Breast epithelium (tissue), 4 donors: Measurements from ENCODE around the gene DUSP3. TPM values are rescaled to one million over a fixed set of nuclear protein-coding genes. Genes with fewer than 3 reads are reported as not detected.

Experiments used
- DNase-seq, 2 donors: peaks; one replicate each; pipeline ENCODE4 v3.0.0-alpha.2; 2019; ENCODE audit warnings: low spot score in 2 of 2
- H3K27ac ChIP-seq, 2 donors: fragments of 200-600 bp; sonication (generic) in 1 of 2; one replicate each; pipeline ENCODE4 v1.5.1; 2016 to 2019; ENCODE audit warnings: mild to moderate bottlenecking in 1 of 2
- H3K27me3 ChIP-seq, 2 donors: fragments of 200-600 bp; sonication (generic) in 1 of 2; one replicate each; pipeline versions ENCODE4 v1.5.1 to v1.6.0; 2017 to 2019; ENCODE audit warnings: control low read depth in 1 of 2, mild to moderate bottlenecking in 1 of 2
- H3K36me3 ChIP-seq: fragments of 200-600 bp; one replicate; pipeline ENCODE4 v1.5.1; 2019
- H3K4me1 ChIP-seq, 2 donors: fragments of 200-600 bp; sonication (generic); one replicate each; pipeline ENCODE4 v1.5.1; 2016 to 2019; ENCODE audit warnings: control low read depth in 1 of 2
- H3K4me3 ChIP-seq, 3 donors: fragments of 200-600 bp; sonication (generic); 1 replicate in 2 of 3; 2 replicates in 1 of 3; pipeline ENCODE4 v1.5.1; 2016 to 2019; ENCODE audit warnings: mild to moderate bottlenecking in 3 of 3, moderate library complexity in 2 of 3
- H3K9me3 ChIP-seq, 2 donors: fragments of 200-600 bp; sonication (generic) in 1 of 2; one replicate each; pipeline ENCODE4 v1.5.1; 2016 to 2019; ENCODE audit warnings: control low read depth in 1 of 2
- POLR2A ChIP-seq: fragments of 450-650 bp; IDR thresholded peaks from one replicate; pipeline ENCODE4 v1.6.1; 2016; ENCODE audit warnings: antibody characterized with exemption, mild to moderate bottlenecking, moderate library complexity
- POLR2AphosphoS5 ChIP-seq, 3 donors: sonication (generic); formaldehyde crosslinking; IDR thresholded peaks; one replicate each; pipeline ENCODE4 v1.6.1; 2017; ENCODE audit warnings: antibody characterized with exemption in 3 of 3
- intact Hi-C: fragments of 100-400 bp; cut with DNase I; formaldehyde crosslinking; loops from one replicate; pipeline ENCODE4 v1.15.1; 2023; ENCODE audit warnings: low total_unique reads
- total RNA-seq, 3 donors: library from RNA; depleted of rRNA; stranded (reverse); fragments of >200 nt; gene quantifications; one replicate each; pipeline ENCODE4 v1.1.0, GENCODE V29; 2016
- TF ChIP-seq, protein P1 (sequence below), 3 donors: fragments of 450-650 bp; IDR thresholded peaks; one replicate each; pipeline ENCODE4 v1.5.1; 2016 to 2017; ENCODE audit warnings: antibody characterized with exemption in 3 of 3, mild to moderate bottlenecking in 3 of 3, moderate library complexity in 3 of 3

DUSP3 gene
- total RNA-seq, 3 donors from 2014 or later: 51.5 to 74.9 (median 62.6) TPM

DNA sequence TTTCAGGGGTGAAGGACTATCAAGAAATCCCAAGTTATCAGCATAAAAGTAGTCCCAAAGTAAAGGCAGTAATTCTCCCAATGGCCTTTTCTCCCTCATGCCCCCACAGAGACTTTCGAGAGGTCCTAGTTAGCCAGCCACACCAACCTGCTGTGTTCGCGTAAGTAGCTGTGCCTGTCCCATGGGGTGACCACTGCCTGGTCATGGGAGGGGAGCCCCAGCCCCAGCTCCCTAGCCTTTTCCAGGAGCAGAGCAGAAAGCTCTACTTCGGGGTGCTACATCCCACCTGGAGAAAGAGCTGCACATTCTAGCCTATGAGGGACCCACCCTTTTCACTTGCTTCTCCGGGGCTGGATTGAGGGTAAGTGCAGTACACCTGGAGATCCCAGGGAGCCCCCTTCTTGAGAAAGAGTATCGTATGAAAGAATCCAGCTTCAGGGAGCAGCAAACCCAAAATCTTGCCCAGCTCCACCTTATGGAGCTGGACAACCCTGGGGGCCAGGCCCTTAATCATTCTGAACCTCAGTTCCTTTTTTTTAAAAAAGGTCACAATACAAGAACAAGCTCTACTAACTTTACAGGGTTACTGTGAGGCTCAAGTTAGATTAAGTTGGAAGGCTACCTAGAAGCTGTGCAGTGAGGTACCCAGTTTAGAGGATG, 11.6 kb downstream of the DUSP3 start:
- Histone ChIP-seq H3K27me3 (no peaks in the 10 kb centered on the region), H3K4me1 (no peaks in the 10 kb centered on the region), H3K36me3 (peaks cover 9% of the 10 kb centered on the region), H3K9me3 (no peaks in the 10 kb centered on the region), H3K4me3 (no peak overlapping the region), H3K27ac (no peak overlapping the region)
- no peak for TF ChIP-seq POLR2AphosphoS5 (IDR thresholded peaks at IDR 0.05)
- TF ChIP-seq, protein P1, sequence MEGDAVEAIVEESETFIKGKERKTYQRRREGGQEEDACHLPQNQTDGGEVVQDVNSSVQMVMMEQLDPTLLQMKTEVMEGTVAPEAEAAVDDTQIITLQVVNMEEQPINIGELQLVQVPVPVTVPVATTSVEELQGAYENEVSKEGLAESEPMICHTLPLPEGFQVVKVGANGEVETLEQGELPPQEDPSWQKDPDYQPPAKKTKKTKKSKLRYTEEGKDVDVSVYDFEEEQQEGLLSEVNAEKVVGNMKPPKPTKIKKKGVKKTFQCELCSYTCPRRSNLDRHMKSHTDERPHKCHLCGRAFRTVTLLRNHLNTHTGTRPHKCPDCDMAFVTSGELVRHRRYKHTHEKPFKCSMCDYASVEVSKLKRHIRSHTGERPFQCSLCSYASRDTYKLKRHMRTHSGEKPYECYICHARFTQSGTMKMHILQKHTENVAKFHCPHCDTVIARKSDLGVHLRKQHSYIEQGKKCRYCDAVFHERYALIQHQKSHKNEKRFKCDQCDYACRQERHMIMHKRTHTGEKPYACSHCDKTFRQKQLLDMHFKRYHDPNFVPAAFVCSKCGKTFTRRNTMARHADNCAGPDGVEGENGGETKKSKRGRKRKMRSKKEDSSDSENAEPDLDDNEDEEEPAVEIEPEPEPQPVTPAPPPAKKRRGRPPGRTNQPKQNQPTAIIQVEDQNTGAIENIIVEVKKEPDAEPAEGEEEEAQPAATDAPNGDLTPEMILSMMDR (IDR thresholded peaks at IDR 0.05): no peak
- TF ChIP-seq POLR2A: no peak
- intact Hi-C loops: no loop called here
- no peak for DNase-seq

DNA sequence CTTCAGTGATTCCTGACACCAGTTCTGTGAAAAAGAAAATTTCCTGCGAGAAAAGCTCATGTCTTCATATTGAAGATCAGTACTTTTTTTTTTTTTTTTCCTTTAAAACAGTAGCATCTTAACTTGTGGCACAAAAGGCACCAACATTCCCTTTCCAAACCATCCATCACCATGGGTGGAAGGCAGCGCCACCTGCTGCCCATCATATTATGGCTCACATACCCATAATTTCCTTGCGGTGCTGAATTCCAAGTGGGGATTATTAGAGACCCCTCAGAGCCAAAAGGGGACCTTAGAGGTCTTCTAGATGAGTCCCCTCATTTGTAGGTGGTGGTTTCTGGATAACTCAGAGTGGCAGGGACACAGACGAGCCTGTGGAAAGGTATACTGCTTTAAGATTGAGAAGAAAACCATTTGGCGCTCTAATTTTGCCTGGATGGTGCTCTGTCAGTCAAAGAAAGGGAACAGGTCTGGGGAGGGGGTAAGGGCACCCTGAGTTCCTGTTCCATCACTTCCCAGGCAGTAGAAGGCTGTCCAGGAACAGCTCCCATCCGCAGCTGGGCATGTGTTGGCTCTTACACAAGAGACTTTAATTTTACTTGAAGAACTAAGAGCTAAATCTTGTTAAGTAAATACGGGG, 12.2 kb downstream of the DUSP3 start:
- Histone ChIP-seq H3K27ac (no peak overlapping the region), H3K36me3 (peaks cover 9% of the 10 kb centered on the region)
- intact Hi-C loops: no loop called here

DNA sequence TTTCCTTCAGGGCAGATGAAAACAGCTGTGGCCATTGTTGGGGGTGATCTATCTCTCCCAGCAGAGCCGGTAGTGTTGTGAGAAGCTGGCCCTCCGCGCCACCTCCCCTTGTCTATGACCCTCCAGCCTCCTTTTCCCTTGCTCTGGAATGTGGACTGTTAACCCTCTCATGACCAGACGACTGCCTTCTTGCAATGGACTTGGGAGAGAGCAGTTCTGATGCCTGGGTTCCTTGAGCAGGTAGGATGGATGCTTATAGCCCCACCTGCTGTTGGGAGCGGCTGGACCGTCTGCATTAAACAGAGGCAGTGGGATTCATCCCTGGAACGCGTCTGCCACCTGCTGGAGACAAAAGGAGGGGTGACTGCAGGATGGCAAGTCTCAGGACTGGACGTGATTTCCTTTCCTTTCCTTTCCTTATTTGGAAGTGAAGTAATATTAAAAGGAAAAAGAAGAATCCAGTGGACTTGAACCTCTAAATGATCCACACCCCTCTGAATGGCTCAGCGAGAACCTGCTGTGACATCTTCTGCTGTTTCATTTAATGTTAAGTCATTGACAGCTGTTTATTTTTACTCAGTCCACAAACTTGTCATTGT, 18.4 kb downstream of the DUSP3 start:
- Histone ChIP-seq H3K27ac (no peak overlapping the region), H3K4me1 (no peaks in the 10 kb centered on the region), H3K9me3 (no peaks in the 10 kb centered on the region), H3K27me3 (peaks cover 0 to 34% of the 10 kb centered on the region in 2 donors), H3K36me3 (no peaks in the 10 kb centered on the region), H3K4me3 (no peak overlapping the region)
- peak; percentile 92 to 93 for DNase-seq
- TF ChIP-seq POLR2A: no peak
- TF ChIP-seq, protein P1 (IDR thresholded peaks at IDR 0.05): peak; percentile 83 to 99 (median 99)
- peak in 2 of 3 donors; percentile 59 to 60 for TF ChIP-seq POLR2AphosphoS5 (IDR thresholded peaks at IDR 0.05)
- intact Hi-C loops: no loop called here

More for the DNA sequence above, 12.2 kb downstream of the DUSP3 start:
- no peak overlapping the region for H3K4me3 ChIP-seq
- no peaks in the 10 kb centered on the region for H3K9me3 ChIP-seq
- no peaks in the 10 kb centered on the region for H3K27me3 ChIP-seq
- peak in 1 of 2 donors; percentile 69 for DNase-seq
- TF ChIP-seq POLR2AphosphoS5 (IDR thresholded peaks at IDR 0.05) (no peak), POLR2A (no peak)
- TF ChIP-seq, protein P1 (IDR thresholded peaks at IDR 0.05): peak; percentile 53 to 62 (median 54)
- no peaks in the 10 kb centered on the region for H3K4me1 ChIP-seq

DNA sequence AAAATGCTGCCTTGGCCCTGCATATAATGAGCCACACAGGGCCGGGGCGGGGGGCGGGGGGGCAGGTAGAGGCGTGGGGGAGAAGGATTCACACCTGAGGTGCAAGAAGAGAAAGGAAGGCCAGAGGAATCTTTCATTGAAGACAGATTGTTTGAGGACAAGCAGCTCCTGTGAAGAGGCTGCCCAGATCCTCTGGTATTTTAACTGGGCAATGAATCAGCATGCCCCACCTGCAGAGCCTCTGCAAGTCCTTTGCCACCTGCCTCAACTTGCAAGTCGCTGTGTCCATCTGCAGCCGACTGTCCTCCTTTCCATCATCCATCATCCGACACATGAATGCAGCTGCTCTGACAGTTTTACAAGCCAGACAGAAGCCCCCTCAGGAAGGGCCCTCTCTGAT, 18.9 kb downstream of the DUSP3 start:
- intact Hi-C loops: loop anchor here (5.0 to 10.0 kb wide), 2 partner anchors 68 to 195 kb away; no protein-coding TSS in a partner anchor
- Histone ChIP-seq H3K4me3 (no peak overlapping the region), H3K27ac (no peak overlapping the region), H3K27me3 (peaks cover 0 to 39% of the 10 kb centered on the region in 2 donors), H3K9me3 (no peaks in the 10 kb centered on the region), H3K4me1 (no peaks in the 10 kb centered on the region), H3K36me3 (no peaks in the 10 kb centered on the region)
- no peak for TF ChIP-seq POLR2A
- TF ChIP-seq, protein P1 (IDR thresholded peaks at IDR 0.05): no peak
- no peak for TF ChIP-seq POLR2AphosphoS5 (IDR thresholded peaks at IDR 0.05)
- no peak for DNase-seq
